HAP-1 (cell line): ENCODE results near the gene FOXI3.
"Not testable (repeated sequence)": the region's sequence is repeated elsewhere in the genome, so short reads cannot be mapped to it uniquely, and the experiment has no call there.

Source experiments
- DNase-seq, 2 experiments: peaks; one replicate each; pipeline ENCODE4 v3.0.0-alpha.2; 2016 to 2020; ENCODE audit warnings: low spot score in 2 of 2
- H3K27me3 ChIP-seq: fragments of 250-450 bp; sonication (Bioruptor Pico); 2 replicates; pipeline ENCODE4 v1.5.1; 2020; ENCODE audit warnings: low read depth, mild to moderate bottlenecking, moderate library complexity
- H3K36me3 ChIP-seq: fragments of 250-450 bp; sonication (Bioruptor Pico); replicated peaks from 2 replicates; pipeline ENCODE4 v1.5.1; 2020; ENCODE audit warnings: mild to moderate bottlenecking
- H3K4me1 ChIP-seq: fragments of 250-450 bp; sonication (Bioruptor Pico); 2 replicates; pipeline ENCODE4 v1.5.1; 2020; ENCODE audit warnings: mild to moderate bottlenecking
- H3K4me3 ChIP-seq: fragments of 250-450 bp; sonication (Bioruptor Pico); 2 replicates; pipeline ENCODE4 v1.5.1; 2020; ENCODE audit warnings: mild to moderate bottlenecking, moderate library complexity
- H3K9me3 ChIP-seq: fragments of 250-450 bp; sonication (Bioruptor Pico); 2 replicates; pipeline ENCODE4 v1.5.1; 2020; ENCODE audit warnings: mild to moderate bottlenecking, moderate library complexity
- in situ Hi-C: fragments of 300-500 bp; cut with MboI; formaldehyde crosslinking; loops from 3 replicates; pipeline ENCODE4 v1.14.3; 2020; ENCODE audit warnings: low sequenced_read_pairs, inconsistent platforms, mixed read lengths

FOXI3 gene

DNA sequence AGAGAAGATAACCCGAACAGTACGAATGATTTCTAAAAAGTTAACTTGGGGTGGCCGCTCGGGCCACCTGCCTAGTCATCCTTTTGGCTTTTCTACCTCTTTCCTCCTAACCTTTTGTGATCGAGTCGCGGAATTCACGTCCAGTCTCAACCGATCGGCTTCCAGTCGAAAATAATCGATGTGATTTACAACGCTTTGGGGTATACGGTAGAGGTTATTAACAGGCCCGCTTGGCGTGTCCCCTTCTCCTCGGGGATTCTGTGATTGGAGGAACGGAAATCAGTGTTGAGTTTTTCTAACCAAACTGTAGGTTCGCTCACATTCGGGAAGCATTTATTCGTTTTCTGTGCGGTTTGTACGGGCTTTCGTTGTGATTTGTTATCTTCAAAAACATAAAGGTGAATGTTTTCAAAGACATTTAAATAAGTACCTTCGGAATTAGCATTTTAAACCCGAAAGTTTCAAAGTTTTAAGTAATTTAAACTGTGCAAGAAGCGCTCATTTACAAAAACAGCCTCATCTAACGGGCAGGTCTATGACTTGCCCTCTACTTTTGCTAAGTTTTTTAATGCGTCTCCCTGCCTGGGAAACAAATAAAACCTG, 588 bp upstream of the FOXI3 start:
- Histone ChIP-seq H3K4me1 (peaks cover 10% of the 10 kb centered on the region; the same call in 1 of the 2 replicates), H3K9me3 (no peaks in the 10 kb centered on the region), H3K4me3 (peak overlapping the region; percentile 23), H3K27me3 (no peaks in the 10 kb centered on the region), H3K36me3 (no peaks in the 10 kb centered on the region; the same call in 1 of the 2 replicates)
- DNase-seq, result peak in 1 of 2 experiments; percentile 11
- in situ Hi-C loops, result loop anchor here (25.0 kb wide), 1 partner anchor 391 kb away; the partner anchor contains the start of genes KRCC1 and SMYD1

DNA sequence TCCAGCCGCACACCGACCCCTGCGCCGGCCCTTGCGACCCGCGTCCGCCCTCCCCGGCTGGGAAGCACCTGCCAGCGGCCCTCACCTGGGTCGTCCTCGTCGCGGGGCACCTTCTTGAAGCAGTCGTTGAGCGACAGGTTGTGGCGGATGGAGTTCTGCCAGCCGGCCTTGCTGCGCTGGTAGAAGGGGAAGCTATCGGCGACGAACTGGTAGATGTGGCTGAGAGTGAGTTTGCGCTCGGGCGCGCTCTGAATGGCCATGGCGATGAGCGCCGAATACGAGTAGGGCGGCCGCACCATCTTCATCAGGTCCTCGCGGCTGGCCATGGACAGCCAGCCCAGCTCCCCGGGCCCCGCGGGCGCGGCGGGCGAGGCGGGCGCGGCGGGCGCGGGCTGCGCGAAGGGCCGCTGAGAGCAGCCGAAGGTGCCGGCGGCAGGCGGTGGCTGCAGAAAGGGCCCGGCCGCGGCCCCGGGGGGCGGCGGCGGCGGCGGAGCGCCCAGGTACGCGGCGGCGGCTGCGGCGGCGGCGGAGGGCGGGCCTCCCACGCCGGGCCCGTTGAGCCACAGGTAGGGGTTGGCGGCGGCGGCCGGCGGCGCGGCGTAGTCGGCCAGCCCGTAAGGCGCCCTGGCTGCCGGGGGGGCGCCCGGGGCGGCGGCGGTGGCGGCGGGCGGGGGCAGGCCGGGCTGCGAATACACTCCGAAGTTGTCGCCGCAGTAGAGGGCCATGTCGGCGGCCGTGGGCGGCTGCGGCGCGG, 505 bp downstream of the FOXI3 start:
- peak overlapping the region; percentile 55 for H3K4me3 ChIP-seq
- H3K9me3 ChIP-seq, result no peaks in the 10 kb centered on the region
- peaks cover 10% of the 10 kb centered on the region; the same call in 1 of the 2 replicates for H3K4me1 ChIP-seq
- in situ Hi-C loops, result loop anchor here (25.0 kb wide), 1 partner anchor 390 kb away; the partner anchor contains the start of genes KRCC1 and SMYD1
- DNase-seq, result peak in 1 of 2 experiments; percentile 48
- no peaks in the 10 kb centered on the region for H3K27me3 ChIP-seq
- H3K36me3 ChIP-seq, result no peaks in the 10 kb centered on the region; the same call in 1 of the 2 replicates

DNA sequence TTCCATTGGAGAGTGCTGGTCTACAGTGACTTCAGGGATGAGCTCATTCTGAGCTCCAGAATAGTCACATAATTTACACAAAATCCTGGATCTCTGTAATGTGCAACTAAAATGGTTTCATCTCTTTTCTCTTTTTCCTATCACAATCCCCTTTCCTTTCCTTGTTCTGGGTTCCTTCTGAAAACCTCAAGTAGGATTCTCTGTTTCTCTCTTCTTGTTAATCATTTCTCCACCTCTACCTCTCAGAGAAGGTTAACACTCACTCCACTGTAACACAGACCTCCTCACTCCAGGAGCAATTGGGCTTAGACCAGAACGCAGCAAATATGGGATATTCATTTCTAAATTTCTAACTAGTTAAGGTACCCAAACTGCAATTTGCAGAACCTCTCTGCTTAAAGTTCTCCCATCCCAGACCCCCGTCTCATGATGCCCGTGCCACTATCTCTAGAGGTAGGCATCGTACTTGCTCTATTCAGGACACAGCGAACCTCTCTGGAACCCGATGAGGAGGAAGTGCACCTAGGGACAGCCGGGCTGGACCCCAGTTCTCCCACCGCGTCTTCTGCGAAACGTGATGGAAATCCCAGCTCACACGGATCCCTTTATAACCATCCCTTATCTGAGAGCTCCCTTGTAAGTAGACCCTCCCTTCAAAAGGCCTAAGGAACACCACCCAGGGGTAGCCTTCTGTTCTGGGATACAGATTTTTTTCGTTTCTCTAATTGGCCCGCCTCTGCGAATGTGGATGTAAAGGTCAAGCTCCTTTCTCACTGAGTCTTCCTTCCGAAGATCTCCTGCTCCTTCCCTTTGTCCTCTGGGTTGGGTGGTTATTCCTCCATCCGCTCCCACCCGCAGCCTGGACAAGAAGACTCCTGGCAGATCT, 1.3 kb downstream of the FOXI3 start:
- peak overlapping the region; percentile 55 for H3K4me3 ChIP-seq
- in situ Hi-C loops, result loop anchor here (25.0 kb wide), 1 partner anchor 389 kb away; the partner anchor contains the start of genes KRCC1 and SMYD1

DNA sequence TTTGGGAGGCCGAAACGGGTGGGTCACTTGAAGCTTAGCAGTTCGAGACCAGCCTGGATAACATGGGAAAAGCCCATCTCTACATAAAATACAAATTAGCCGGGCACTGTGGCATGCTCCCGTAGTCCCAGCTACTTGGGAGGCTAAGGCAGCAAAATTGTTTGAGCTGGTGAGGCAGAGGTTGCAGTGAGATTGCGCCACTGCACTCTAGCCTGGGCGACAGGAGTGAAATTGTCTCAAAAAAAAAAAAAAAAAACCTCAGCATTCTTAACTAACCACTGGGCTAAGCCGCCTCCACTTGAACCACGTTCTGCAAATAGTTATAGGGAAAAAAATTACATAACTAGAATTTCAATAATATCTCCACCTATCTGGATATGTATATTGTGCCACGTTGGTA, 2.3 kb downstream of the FOXI3 start:
- no peak overlapping the region for H3K4me3 ChIP-seq
- DNase-seq, result no peak
- no peaks in the 10 kb centered on the region for H3K27me3 ChIP-seq
- in situ Hi-C loops, result loop anchor here (25.0 kb wide), 1 partner anchor 388 kb away; the partner anchor contains the start of genes KRCC1 and SMYD1
- H3K9me3 ChIP-seq, result no peaks in the 10 kb centered on the region
- H3K36me3 ChIP-seq, result no peaks in the 10 kb centered on the region; the same call in 1 of the 2 replicates
- H3K4me1 ChIP-seq, result peaks cover 10% of the 10 kb centered on the region; the same call in 1 of the 2 replicates

More for the DNA sequence above, 1.3 kb downstream of the FOXI3 start:
- H3K27me3 ChIP-seq, result no peaks in the 10 kb centered on the region
- peaks cover 10% of the 10 kb centered on the region; the same call in 1 of the 2 replicates for H3K4me1 ChIP-seq
- H3K36me3 ChIP-seq, result no peaks in the 10 kb centered on the region; the same call in 1 of the 2 replicates
- H3K9me3 ChIP-seq, result no peaks in the 10 kb centered on the region
- no peak for DNase-seq

DNA sequence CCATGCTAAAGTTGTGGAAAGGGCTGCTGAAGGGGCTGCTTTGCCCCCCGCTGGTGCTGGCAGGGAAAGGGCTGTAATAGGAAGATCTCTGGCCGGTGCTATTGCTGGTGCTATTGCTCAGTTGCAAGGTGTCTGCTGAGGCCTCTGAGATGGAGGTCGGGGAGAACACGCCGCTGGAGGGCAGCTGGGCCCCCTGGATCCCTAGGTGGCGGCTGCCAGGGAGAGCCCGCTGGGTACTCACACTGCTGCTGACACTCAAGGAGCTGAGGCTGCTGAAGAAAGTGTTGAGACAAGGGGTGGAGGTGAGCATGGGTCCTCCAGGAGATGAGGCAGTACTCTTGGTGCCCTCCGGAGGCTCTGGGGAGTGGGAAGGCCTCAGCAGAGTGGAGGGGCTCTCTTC, 4.2 kb downstream of the FOXI3 start:
- Histone ChIP-seq H3K4me1 (peaks cover 13% of the 10 kb centered on the region), H3K4me3 (no peak overlapping the region), H3K9me3 (no peaks in the 10 kb centered on the region), H3K27me3 (no peaks in the 10 kb centered on the region), H3K36me3 (no peaks in the 10 kb centered on the region; the same call in 1 of the 2 replicates)
- DNase-seq, result no peak
- in situ Hi-C loops, result no loop called here

DNA sequence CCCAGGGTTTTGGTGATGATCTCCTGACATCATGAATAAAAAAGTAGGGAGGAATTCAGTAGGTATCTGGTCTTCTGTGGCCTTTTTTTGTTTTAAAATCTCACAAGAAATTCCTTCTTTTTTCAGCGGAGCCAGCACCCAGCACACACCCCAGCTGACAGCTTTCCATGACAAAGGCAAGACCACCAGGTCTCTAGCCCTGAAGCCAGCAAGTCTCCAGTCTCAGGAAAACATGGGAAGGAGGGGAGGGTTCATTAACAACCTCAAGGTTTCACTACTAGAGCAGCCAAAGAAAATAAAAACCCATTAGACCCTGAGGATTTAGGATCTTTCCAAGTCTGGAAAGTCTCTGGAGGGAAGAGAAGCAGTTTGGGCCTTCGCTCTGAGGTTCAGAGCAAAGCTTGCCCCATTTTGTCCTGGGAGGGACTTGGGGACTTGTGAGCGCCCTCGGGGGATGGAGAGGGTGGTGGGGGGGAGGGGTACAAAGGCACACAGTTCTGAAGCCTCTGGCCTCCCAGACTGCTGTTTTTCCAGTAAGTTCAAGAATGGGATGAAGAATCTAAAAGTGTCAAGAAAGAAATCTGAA, 9.0 kb downstream of the FOXI3 start:
- Histone ChIP-seq H3K27me3 (no peaks in the 10 kb centered on the region), H3K9me3 (no peaks in the 10 kb centered on the region), H3K4me3 (no peak overlapping the region), H3K36me3 (no peaks in the 10 kb centered on the region), H3K4me1 (peaks cover 6% of the 10 kb centered on the region; the same call in 1 of the 2 replicates)
- peak; percentile 30 to 46 for DNase-seq
- in situ Hi-C loops, result no loop called here

DNA sequence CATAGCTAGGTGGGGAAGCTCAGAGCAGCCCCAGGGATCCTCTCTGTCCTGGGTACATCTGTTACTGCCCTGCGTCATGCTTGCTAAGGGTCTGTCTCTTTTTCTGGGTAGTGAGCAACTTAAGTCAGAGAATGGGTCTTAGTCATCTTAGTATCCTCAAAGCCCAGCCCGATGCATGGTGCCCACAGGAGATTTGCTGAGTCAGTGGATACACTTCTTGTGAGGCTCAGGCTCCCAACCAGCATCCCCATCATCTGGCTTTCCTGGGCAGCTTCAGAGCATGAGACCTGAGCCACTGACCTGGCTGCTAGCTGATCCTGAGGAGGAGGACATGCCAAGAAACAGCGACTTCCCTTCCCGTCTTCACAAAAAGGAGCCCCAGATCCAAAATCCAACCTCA, 10.0 kb downstream of the FOXI3 start:
- no peaks in the 10 kb centered on the region for H3K36me3 ChIP-seq
- in situ Hi-C loops, result no loop called here
- H3K9me3 ChIP-seq, result no peaks in the 10 kb centered on the region
- H3K27me3 ChIP-seq, result no peaks in the 10 kb centered on the region
- H3K4me1 ChIP-seq, result peaks cover 6% of the 10 kb centered on the region; the same call in 1 of the 2 replicates
- no peak overlapping the region for H3K4me3 ChIP-seq
- DNase-seq, result no peak

DNA sequence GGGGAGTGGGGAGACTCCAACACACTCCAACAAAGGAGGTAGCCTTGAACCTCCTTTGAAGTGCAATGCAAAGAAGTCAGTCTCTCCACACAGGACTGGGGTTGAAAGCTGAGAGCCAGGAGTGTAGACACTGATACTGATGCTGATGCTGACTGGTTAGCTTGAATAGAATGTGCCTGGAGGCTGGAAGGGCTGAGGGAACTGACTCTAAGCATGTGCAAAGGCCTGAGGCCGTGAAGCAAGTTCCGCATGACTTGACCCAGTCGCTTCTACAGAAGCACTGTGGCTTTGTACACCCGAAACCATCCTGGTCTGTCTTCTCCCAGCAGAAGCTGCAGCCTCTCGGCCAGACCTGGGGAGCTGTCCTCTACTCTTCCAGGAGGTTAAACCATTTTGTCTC, 10.4 kb downstream of the FOXI3 start:
- H3K4me1 ChIP-seq, result peaks cover 6% of the 10 kb centered on the region; the same call in 1 of the 2 replicates
- in situ Hi-C loops, result no loop called here
- no peak for DNase-seq
- H3K36me3 ChIP-seq, result no peaks in the 10 kb centered on the region
- no peak overlapping the region for H3K4me3 ChIP-seq
- no peaks in the 10 kb centered on the region for H3K27me3 ChIP-seq
- H3K9me3 ChIP-seq, result no peaks in the 10 kb centered on the region

DNA sequence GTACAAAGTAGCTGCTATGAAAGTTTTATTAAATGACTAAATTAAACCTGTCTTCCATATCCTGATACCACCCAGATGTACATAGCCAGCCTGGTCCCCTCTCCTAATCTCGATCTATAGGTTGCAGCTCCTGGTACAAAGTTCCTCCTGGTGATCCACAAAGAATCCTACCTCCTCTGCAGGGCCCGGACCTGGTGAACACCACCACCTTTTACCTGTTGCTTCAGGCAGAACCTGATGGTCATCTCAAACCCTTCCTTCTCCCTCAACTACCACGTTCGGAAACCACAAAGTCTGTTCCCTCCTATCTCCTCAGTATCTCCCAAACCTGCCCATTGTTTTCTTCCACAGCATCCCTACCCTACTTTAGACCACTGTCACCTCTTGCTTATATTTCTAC, 15.5 kb downstream of the FOXI3 start:
- H3K27me3 ChIP-seq, result no peaks in the 10 kb centered on the region
- in situ Hi-C loops, result no loop called here
- H3K36me3 ChIP-seq, result no peaks in the 10 kb centered on the region
- H3K4me1 ChIP-seq, result no peaks in the 10 kb centered on the region
- no peak for DNase-seq
- H3K9me3 ChIP-seq, result no peaks in the 10 kb centered on the region
- H3K4me3 ChIP-seq, result no peak overlapping the region

DNA sequence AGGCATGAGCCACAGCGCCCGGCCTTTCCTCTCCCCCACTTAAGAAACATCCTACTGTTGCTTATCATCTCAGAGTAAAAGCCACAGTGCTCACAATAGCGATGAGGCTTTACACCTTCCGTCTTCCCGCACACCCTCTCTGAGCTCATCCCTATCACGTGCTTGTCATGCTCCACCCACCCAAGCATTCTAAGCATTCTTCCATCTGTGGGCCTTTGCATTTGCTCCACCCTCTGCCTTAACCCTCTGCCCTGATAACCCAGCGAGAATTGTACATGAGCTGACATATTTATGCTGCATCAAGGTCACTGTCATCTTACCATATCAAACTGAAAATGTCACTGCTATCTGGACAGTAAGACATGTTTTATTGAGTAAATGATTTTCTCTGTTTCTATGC, 22.6 kb downstream of the FOXI3 start:
- Histone ChIP-seq H3K27me3 (no peaks in the 10 kb centered on the region), H3K36me3 (no peaks in the 10 kb centered on the region), H3K9me3 (no peaks in the 10 kb centered on the region), H3K4me1 (no peaks in the 10 kb centered on the region), H3K4me3 (no peak overlapping the region)
- in situ Hi-C loops, result no loop called here
- DNase-seq, result no peak

DNA sequence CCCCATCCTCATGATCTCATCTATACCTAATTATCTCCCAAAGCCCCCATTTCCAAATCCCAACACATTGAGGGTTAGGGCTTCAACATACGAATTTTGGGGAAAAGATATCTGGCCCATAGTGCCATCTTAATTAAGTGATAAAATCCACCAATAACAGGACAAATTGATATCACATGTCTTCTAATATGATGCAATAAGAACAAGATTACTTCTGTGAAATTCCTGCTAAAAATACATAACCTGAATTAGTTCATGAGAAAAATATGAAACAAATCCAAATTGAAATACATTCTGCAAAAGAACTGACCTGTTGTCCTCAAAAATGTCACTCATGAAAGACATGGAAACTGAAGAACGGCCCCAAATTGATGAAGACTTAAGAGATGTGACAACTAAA, 28.8 kb downstream of the FOXI3 start:
- no peaks in the 10 kb centered on the region for H3K36me3 ChIP-seq
- in situ Hi-C loops, result no loop called here
- no peak overlapping the region for H3K4me3 ChIP-seq
- H3K27me3 ChIP-seq, result peaks cover 3% of the 10 kb centered on the region; the same call in 1 of the 2 replicates
- H3K4me1 ChIP-seq, result no peaks in the 10 kb centered on the region
- no peak for DNase-seq
- no peaks in the 10 kb centered on the region for H3K9me3 ChIP-seq

DNA sequence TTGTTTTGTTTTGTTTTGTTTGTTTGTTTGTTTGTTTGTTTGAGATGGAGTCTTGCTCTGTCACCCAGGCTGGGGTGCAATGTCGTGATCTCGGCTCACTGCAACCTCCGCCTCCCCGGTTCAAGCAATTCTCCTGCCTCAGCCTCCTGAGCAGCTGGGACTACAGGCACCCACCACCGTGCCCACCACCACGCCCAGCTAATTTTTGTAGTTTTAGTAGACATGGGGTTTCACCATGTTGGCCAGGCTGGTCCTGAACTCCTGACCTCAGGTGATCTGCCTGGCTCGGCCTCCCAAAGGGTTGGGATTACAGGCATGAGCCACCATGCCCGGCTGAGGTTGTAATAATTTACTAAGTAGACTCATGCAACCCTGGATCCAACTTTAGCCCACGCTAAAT, 33.4 kb downstream of the FOXI3 start:
- H3K4me3 ChIP-seq, H3K36me3 ChIP-seq, in situ Hi-C loops, H3K4me1 ChIP-seq, DNase-seq, H3K27me3 ChIP-seq, H3K9me3 ChIP-seq: not testable (repeated sequence)
